ENCODE measurements around the gene TMPRSS12.
"Not testable (repeated sequence)": the region's sequence is repeated elsewhere in the genome, so short reads cannot be mapped to it uniquely, and the experiment has no call there.

The TMPRSS12 gene

DNA sequence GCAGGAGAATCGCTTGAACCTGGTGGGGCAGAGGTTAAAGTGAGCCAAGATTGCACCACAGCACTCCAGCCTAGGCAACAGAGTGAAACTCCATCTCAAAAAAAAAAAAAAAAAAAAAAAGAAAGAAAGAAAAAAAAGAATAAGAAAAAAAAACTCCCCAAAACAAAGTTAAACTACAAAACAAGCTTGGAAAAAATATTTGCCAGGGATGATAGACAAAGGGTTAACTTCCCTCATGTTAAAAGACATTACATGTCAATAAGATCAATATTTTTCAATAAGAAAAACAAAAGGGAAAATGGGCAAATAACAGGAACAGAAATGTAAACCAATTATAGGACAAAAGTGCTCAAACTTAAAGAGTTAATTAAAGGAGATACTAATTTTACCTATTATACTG is 83.2 kb downstream of the TMPRSS12 start:
- FAIRE-seq (no peak), DNase-seq (ENCODE audit: low spot score) (no peak)

GRCh38 chr12:50926415-50926814 is 83.7 kb downstream of the TMPRSS12 start:
- no peak for FAIRE-seq
- DNase-seq (ENCODE audit: low spot score): no peak

GRCh38 chr12:50926932-50927331 is 84.2 kb downstream of the TMPRSS12 start:
- not testable (repeated sequence) for FAIRE-seq; DNase-seq (ENCODE audit: low spot score)

GRCh38 chr12:50927356-50927755 is 84.6 kb downstream of the TMPRSS12 start:
- FAIRE-seq (no peak), DNase-seq (ENCODE audit: low spot score) (no peak)

DNA sequence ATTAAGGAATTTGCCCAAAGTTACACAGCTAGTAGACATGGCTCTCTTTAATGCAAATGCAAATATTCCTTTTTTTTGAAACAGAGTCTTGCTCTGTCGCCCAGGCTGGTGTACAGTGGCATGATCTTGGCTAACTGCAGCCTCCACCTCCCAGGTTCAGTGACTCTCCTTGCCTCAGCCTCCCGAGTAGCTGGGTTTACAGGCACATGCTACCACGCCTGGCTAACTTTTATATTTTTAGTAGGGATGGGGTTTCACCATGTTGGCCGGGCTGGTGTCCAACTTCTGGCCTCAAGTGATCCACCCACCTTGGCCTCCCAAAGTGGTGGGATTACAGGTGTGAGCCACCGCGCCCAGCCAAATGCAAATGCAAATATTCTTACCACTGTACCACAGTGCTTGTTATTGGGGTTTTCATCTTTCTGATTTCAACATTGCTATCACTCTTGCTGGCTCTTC is 85.1 kb downstream of the TMPRSS12 start:
- DNase-seq (ENCODE audit: low spot score) (no peak), FAIRE-seq (no peak)

DNA sequence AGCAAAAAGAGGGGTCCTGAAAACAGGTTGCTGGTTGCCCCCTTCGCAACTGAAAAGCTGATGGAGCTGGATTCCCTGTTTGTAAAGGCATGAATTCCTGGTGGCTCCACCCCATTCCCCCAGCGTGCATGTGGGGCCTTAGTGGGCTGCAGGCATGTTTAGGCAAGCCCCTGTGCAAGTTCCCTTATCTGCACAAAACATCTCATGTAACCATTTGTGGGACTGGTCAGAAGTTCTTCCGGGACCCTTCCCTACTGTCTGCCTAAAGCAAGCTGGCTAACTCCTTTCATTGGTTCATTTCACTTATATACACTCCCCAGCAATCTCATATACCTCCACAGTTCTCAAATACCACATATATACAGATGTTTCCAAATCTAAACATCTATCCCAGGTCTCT is 85.7 kb downstream of the TMPRSS12 start:
- no peak for FAIRE-seq
- DNase-seq (ENCODE audit: low spot score): no peak

GRCh38 chr12:50929831-50930230 is 87.1 kb downstream of the TMPRSS12 start:
- FAIRE-seq: no peak
- no peak for DNase-seq (ENCODE audit: low spot score)

DNA sequence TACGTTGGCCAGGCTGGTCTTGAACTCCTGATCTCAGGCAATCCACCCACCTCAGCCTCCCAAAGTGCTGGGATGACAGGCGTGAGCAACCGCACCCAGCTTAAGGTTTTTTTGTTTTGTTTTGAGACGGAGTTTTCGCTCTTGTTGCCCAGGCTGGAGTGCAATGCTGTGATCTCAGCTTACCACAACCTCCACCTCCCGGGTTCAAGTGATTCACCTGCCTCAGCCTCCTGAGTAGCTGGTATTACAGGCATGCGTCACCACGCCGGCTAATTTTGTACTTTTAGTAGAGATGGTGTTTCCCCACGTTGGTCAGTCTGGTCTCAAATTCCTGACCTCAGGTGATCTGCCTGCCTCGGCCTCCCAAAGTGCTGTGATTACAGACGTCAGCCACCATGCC is 87.8 kb downstream of the TMPRSS12 start:
- FAIRE-seq; DNase-seq (ENCODE audit: low spot score): not testable (repeated sequence)

DNA sequence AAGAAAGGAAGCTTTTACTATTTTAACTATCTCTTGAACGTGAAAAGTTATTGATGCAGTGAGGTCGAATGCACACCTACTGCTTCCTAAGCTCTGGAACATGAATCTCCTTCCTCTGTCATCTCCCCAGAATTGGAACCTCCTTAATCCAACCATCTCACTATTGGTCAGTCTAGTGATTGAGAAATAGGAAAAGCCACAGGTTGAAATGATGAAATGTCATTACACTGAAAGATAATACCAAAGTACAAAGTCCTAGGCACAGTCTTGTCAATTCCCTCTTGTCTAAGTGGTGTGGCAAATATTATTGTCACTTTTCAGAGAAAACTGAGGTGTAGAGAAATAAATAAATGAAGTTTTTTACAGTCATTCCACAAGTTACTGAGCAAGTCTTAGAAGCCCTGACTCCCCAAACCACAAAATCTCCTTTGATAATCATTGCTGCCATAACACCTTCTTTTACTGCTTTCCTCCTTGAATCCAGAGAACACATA is 90.1 kb downstream of the TMPRSS12 start:
- DNase-seq (ENCODE audit: low spot score) (no peak), FAIRE-seq (no peak)

- DNase-seq (ENCODE audit: low spot score) (no peak), FAIRE-seq (no peak)
These were observed 90.9 kb downstream of the TMPRSS12 start for GRCh38 chr12:50933459-50934124.

DNA sequence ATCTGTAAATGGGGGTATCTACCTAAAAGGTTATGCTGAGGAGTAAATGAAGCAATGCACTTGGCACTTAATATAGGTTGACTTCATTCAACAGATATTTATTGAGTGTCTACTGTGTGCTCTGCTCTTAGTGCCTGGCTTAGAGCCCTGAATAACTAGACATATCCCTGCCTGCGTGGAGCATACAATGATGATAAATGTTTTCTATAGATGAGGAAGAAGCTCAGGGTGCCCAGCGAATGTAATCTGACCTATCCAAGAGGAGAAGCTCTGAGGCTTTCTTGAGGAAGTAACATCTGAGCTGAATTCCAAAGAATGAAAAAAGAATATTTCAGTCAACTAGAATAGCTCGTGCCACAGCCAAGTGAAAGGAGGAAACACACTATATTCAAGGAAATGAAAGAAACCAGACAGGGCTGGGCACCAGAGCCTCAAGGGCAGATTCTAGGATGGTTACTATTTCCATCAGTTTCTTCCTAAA is 91.7 kb downstream of the TMPRSS12 start:
- no peak for DNase-seq (ENCODE audit: low spot score)
- no peak for FAIRE-seq

DNA sequence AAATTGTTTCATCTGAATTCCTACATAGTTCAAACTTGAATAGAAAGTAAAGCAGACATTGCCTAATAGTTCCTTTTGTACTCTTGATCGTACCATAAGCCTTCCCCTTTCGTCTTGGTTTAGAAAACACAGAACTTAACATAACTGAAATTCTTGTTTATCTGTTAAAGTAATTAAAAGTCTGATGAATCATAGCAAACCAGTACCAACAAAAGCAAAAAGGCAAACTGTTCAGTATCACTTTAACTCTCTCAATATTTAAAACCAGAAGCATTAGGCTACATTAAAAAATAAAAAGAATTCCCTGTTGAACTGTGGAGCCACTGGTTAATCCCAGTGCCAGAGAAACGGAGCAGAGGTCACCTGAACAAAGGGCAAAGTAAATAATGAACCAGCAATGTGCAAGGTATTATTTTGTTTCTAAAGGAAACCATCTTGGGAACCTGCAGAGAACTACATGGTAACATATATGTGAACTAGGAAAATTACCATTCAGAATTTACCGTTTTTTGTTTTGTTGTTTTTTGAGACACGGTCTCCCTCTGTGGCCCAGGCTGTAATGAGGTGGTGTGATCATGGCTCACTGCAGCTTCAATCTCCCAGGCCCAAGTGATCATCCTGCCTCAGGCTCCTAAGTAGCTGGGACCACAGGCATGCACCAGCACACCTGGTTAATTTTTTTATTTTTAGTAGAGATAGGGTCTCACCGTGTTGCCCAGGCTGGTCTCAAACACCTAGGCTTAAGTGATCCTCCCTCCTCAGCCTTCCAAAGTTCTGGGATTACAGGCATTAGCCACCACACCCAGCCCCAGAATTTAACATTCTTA is 92.5 kb downstream of the TMPRSS12 start:
- DNase-seq (ENCODE audit: low spot score) (no peak), FAIRE-seq (no peak)

DNA sequence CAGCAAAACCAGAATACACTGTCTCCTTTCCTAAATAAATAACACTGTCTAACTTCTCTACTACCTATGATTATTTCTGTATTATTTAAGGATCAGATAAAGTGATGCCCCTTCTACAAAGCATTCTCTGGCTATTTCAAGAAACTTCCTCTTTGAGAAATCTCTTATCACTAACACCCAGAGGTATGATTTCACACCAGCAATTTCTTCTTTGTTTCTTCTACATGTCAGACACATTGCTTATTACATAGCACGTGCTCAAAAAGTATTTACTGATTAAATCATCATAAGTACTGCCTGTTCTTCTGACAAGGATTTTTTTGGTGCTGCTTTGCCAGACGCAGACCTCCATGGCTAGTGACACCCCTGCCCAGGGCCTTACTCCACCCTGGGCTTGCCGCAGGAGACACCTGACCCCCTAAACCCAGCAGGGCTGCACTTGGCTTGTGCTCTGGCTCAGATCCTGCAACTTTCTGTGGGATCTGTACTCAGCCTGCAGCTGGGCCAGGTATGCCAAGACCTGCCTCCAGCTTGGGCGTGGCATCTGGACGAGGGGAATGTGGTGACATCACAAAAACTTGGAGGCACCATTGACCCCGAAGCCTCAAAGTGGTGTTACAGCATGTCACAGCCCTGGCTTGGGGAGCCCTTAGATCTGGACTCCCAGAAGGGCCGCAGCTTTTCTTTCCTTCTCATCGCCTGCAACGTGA is 94.2 kb downstream of the TMPRSS12 start:
- FAIRE-seq (no peak), DNase-seq (ENCODE audit: low spot score) (no peak)
